ENCODE results near the gene SKAP2.

Gene SKAP2, protein sequence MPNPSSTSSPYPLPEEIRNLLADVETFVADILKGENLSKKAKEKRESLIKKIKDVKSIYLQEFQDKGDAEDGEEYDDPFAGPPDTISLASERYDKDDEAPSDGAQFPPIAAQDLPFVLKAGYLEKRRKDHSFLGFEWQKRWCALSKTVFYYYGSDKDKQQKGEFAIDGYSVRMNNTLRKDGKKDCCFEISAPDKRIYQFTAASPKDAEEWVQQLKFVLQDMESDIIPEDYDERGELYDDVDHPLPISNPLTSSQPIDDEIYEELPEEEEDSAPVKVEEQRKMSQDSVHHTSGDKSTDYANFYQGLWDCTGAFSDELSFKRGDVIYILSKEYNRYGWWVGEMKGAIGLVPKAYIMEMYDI

DNA sequence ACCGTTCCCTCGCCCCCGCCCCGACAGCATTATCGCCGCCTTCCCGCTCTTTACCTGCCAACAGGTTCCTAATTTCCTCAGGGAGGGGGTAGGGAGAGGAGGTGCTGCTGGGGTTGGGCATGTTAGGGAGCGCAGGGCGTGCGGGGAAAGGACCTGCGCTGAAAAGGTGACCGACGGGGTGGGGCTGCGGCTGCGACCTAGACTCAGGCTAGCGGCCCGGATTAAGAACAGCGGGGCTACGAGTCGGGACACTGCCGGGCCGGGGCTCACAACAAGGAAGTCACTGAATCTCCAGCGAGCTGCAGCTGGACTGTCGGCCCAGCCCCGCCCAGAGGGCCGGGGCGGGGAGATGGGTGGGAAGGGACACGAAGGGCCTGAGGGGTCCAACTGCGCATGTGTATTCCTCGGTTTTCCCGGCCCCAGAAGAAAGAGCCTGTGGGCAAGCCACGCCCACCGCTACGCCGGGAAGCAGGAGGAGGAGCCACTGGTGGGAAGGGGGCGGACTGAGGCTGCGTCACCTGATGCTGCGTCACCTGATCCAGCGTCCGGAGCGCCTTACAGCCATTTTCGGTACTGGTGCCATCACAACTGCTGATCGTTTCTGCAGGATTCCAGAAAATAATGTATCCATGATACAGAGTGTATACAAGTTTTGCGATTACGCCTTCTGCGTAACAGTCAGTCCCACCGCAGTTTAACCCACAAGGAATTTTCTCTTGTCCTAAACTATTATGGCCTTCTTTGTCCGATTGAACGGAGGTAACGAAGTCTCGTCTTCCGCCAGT lies at the start of gene SKAP2:
SKAP2 (minus strand) TSS at position 282 of the 785 bp plus-strand sequence; CDS start at position 121, 161 bp downstream.
- DNase-seq: peak; percentile 98

DNA sequence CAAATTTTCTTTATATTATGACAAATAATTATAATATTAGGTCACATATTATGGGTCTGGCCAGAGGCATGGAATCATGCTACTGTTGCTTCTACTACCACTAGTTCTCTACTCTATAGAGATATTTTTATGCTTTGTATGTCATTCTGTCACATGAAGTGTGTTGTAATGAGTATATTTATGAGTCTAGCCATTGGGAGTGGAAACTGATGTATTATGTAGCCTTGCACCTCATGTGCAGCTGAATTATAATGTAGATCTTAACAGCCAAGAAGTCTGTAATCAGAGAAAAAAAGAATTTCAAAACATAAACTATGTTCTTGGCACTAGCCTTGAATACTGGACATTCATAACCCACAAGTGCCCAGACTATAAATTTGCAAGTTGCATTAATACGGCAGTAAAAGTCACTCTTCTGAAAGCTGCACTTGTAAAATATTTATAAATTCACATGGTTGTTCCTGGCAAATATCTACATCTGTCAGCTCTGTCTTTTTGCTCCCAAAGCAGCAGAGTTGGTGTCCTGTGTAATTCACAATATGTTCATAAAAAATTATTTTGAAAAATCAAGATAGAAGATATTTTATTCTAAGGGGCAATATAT lies 48.6 kb upstream of the SKAP2 start:
- no peak for DNase-seq

DNA sequence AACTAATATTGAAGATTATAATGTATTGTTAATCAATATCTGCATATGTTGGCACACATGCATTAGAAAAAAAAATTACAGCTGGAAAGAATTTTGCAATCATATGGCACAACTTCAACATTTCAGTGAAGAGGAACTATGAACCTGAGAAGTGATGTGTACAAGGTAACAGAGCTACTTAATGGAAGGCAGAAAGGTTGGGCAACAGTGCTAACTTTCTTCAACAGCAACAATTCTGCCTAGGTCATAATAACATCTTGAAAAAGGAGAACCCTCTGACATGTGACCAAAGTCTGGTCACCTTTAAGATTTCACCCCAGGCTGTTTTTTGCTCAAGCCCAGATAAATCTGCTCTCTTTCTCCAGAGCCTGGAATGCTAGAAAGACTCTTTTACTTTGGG lies 47.9 kb upstream of the SKAP2 start:
- DNase-seq: no peak

DNA sequence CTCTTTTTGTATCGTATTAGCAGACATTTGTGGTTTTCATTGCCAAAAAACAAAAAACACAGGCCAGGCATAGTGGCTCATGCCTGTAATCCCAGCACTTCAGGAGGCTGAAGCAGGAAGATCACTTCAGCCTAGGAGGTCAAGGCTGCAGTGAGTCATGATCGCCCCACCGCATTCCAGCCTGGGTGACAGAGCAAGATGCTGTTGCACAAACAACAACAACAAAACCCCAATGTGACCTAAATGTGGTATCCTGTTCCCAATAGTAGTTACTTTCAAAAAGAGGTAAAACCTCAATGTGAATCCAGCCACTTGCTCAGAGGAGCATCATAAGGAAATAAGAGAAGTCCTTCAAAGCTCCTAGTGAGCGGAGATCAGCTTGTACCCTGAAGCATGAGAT lies 45.8 kb upstream of the SKAP2 start:
- DNase-seq: no peak

DNA sequence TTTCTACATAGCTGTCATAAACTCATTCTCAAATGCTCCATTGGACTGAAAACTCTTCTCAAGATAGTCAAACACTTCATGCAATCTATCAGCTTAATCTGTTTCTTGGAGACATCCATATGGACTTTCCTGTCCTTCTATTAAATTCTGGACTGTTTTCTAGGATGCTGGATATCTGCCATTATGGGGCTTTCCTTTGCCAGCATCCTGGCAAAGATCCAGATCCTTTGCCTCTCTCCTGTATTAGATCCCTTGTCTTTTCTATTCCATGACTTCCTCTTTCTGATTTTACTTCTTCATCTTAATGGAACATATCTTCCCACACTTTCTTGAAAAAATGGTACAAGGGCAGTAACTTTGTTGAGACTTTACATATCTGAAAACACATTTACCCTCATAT lies 35.9 kb upstream of the SKAP2 start:
- no peak for DNase-seq

DNA sequence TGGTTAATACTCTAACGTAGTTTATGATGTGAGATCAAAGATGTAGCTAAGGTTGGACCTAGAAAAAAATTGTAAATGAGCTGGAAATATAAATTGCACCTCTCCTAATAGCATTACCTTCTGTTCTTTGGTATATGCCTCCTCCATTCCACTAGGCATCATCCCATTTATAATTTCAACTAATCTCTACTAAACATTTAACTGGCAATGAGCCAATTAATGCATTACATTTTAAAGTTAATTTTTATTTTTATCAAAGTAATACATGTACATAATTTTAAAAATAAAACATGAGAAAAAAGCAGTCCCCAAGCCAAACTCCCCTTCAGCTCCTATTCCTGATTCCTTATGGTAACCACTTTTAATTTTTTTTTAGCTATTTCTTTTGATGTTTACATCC lies 35.1 kb upstream of the SKAP2 start:
- DNase-seq: no peak

DNA sequence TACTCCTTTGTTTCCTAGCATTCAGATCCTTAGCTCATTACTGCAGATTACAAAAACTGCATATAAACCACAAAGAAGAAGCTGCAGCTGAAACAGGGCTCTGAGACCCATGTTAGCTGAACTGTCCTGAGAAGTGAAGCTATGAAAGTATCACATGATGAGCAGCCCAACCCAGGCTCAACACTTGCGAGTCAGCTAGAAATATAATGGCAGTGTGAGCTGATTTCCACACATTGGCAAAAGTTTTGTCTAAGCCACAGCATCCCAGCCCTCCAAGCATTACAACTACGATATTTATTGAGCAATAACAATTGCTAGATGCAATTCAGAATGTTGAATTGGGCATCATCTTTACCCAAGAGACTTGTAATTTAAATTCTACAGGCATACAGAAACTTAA lies 34.5 kb upstream of the SKAP2 start:
- no peak for DNase-seq

DNA sequence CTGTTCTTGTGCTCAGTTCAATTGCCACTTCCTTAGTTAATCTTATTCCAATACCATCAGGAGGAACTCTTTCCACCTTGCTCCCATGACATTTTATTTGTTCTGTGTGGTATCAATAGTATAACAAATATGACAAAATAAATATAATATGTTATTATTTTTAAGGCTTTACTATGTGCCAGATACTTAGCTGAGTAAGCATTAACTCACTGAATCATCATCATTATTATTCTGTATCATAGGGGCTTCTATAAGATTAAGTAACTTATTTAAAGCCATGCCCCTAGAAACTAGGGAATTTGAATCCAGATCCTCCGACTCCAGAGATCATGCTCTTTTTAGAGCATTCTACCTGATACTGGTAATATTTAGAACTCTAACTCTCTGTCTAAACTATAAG lies 33.5 kb upstream of the SKAP2 start:
- no peak for DNase-seq

DNA sequence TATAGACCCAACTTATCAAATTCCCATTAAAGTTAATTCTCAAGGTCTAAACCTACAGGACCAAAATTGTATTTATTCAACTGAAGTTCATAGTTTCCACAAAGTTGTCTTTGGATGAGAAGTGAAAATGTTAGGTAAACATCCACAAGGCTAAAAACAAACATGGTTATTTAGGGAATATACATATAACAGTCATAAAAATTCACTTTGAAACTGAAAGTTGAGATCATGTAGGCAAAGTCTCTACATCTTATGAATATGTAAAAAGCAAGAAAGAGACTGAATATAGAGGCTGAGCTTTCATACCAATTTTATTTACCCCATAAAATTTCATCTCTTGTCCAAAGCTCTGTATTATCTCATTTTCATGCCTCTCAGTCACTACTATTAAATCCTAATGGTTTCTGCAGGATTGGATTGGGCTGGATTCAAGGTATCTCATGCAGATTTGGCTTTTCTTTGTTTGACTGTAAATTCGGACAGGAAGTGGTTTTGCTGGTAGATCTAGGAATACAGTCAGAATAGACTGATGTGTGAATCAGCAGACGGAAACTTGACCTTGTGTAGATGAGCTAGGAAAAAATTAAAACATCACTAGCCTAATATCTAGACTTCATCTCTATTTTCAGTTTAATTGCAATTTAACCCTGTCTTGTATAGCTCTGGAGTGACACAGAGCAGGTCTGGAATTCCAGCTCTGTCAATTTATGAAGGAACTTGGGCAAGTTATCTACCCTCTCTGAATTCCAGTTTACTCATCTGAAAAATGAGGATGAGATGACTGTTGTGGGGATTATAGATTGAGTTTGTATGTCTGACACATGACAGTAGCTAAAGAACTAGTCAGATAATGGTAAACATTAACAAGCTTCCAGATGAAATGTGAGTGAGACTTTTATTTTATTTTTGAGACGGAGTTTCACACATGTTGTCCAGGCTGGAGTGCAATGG lies 27.3 kb upstream of the SKAP2 start:
- DNase-seq: no peak

DNA sequence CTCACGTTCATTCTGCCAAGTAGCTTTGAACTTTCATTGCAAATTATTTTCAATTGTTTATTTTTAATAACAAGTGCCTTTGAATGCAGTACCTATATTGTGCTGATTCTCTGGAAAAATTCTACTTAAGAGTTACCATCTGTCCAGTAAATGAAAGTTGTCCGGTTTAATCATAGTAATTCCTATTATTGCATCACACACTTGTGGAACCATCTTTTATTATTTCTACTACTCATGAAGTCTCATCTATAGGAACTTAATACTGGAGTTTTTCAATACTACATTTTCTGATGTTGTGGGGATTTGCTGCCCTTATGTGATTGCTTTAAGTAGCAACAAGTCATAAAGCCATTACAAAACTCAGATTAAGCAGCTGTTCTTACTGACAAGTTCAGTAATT lies 16.5 kb upstream of the SKAP2 start:
- no peak for DNase-seq

DNA sequence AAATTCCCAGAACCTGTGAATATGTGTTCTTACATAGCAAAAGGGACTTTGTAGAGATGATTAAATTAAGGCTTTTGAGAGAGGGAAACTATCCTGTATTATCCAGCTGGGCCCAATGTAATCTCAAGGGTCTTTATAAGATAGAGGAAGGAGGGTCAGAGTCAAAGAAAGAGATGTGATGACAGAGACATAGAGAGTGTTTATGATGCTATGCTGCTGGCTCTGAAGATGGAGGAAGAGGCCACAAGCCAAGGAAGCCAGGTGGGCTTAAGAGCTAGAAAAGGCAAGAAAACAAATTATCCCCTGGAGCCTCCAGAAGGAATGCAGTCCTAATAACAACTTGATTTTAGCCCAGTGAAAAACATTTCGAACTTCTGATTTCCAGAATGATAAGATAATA lies 15.3 kb upstream of the SKAP2 start:
- DNase-seq: no peak

DNA sequence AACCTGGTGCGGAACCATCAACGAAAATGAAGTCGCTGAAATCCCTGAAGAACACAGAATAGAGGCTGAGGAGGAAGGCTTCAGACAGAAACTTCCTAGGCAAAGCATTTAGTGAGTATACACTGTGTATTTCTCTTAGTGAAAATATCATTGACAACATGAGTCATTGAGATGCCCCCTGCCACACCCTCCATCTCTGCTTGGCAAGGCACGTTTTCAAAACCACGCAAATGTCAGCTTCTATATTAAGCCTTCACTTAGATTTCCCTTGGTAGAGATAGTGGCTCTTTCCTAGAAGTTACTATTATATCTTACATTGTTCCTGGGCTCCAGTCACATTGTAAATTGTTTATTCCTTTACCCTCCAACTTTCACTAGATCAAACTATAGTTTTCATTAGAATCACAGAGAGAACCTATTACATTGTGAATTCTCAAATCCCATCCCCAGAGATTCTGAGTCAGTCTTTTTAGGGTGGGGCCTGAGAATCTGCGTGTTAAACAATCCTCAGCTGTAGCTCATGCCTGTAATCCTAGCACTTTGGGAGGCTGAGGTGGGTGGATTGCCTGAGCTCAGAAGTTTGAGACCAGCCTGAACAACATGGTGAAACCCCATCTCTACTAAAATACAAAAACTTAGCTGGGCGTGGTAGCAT lies 4.6 kb upstream of the SKAP2 start:
- no peak for DNase-seq

DNA sequence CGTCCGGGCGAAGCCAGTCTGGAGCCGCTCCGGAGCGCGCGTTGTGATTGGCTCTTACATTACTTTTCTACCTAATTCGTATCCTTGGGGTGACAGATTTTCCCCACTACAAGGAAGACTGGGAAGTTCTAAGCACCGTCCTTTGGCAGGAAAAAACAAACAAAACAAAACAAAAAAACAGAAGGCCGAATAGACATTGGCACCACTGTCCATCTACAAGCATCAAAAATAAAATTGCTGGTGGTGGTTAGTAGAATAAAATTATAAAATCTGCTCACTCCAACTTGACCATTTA lies 651 bp upstream of the SKAP2 start:
- peak; percentile 94 for DNase-seq

DNA sequence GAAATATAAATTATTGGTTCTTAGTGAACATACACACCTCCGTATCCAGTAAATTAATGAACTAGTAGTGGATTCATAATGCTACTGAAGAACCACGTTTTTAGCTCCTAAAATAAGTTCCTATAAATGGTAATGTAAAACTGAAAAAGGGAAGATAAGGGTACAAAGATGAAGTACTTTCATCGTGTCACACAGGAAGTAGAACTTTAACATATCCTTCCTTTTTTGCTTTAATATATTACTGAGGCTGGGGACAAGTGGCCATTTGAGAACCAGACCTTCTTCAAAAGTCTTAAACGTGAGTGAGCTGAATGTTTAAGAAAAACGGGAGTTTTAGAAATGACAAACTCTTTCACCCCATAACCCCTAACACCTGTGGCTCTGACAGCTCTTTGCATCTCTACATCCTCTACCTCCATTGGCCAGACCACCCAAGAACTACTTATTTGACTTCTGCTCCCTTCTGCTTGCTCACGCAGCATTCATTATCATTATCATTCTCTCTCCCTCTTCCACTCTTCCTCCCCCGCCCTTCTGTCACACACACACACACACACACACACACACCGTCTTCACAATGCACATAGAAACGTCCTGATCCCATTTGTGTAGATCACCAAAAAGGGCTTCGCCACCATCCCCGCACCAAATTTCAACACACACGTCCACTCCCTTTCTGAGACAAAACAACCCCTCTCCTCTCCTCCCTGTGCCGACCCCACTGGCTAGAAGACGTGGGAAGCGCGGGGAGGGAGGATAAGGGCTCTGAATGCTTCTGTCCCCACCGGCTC lies 677 bp downstream of the SKAP2 start:
- DNase-seq: peak; percentile 55

DNA sequence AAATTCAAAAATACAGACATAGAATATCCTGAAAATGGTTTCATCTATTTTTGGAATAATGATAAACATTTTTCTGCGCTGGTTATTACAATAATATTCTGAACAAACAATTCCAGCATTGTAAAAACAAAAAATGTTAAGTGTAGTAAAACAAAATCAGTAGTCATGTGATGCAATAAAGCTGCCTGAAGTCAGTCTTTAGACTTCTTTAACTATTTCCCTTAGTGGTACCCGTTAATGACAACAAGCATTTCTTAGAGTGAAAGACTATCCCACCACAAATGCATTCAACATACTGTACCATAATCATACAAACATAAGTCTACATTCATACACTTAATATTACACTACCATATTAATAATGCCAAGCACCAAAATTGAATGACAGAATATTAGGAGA lies 1.6 kb downstream of the SKAP2 start:
- DNase-seq: no peak

DNA sequence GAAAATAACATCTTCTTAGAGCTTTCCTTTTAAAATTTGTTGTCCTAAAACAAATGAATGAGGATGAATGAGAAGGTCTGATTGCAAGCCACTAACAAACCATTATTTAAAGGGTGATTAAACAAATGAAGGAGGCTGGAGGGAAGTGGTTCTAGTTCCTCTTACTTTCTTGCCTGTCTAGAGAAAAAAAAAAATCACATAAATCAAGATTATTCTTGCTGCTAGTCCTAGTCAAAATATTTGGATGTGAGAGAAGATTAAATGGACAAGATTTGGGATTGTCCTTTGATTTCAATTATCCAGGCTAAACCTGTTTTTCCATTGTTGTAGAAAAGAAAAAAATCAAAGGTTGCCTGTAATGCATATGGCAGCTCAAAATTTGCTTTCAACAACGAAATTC lies 3.3 kb downstream of the SKAP2 start:
- no peak for DNase-seq

DNA sequence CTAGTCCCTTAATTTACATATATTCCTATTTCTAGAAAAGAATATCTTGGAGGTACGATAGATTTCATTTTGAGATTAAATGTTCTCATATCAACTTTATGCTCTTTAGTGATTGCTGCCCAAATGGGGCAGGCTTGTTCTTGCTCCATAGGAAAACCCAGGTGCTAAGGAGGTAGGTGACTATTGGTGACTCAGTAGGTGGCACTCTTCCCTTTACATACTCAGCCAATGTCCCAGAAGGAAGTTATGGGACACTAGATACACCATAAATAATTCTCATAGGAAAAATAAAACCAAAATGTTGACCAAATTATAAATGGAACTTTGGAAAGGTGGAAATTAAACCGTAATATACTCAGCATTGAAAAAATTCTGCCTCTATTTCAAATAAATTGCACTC lies 4.0 kb downstream of the SKAP2 start:
- DNase-seq: no peak

DNA sequence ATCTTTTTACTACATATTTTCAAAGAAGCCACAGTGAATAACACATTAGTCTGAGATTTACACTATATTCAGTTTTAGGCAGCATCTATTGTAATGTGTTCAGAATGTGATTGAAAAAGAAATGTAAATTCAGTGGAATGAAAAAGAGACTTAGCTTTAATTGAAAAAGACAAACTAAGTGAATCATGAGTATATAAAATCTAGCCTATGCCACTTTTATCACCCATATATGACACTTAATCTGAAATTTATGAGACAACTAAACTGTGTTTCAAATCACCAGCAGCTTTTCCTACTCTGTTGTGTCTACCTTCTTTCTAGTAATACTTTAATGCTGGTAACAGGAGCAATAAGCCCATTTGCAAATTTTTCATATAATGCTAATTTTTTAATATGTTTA lies 4.7 kb downstream of the SKAP2 start:
- no peak for DNase-seq

DNA sequence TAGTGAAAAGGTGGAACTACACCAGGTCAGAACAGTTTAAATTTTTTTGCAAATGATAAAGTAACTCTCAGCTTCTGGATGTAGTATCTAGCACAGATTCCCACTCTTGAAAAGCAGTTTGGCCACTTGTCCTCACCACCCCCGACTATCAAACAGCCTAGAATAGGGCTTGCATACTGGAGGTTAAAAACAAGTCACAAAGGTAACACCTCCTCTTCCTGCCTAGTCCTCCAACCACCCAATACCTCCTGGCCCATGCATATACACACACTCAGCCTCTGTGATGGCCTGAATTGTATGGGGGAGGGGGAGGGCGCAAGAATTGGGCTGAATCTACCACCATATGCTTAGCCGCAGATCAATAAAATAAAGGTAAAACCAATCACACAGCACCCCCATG lies 5.7 kb downstream of the SKAP2 start:
- DNase-seq: no peak

DNA sequence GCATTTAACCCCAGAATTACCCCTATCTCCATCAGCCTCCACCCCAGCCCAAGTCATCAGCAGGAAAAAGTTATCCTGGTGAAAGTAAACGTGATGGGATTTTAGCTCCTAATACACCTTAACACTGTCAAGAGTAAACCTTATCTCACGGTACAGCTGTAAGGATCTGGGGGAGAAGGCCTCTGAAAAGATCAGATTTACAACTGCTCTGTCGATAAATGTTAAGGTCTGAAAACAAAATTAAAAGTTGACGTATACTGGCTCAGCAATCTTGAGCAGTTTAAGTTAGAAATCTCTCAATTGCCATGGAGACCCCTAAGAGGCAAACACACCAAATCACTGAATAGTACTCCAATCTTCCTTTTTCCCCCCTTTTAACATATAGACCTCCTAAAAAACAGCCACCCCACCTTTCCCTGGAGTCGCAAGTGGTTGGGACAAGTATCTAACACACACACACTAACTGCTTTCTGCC lies 6.1 kb downstream of the SKAP2 start:
- DNase-seq: no peak

DNA sequence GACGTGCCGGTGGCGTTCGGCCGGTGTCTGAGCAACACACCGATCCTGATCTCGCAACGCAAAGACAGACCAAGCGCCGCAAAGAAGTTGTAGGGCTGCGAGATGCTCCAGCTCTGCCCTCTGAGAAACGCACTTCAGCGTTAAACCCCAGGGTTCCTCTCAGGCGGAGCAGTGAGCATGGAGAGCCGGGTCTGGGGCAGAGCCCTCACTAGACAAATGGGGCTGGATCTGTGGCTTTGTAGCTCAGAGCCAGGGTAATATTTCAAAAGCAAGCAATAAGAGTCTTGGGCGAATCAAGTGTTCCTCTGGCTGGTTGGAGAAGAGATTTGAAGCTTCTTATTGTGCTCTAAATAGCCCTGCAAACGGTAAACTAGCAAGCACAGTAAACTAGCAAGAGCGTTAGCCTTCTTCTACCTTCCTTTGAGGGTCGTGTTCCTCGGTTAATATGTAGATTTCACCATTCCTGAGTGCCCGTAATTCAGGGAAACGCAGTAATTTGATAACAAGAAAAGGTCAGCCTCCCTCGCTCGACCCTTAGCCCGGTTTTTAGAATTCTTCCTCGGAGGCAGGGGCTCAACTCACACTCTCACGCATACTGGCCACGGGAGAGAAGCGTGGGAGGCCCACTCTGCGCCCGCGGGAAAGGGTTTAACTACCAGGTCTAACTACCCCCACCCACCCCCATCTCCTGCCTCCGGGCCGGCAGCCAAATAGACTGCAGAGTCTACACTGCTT lies 6.7 kb downstream of the SKAP2 start:
- DNase-seq: no peak

All from SHP77 treated with DMSO at 0.1 percent for 48 hours (cell line).